GM12878 (cell line): ENCODE data around the gene ZNF423. TPM values are rescaled to one million over a fixed set of nuclear protein-coding genes. Genes with fewer than 3 reads are reported as not detected.

Experiments
- ATAC-seq: fragments of 200-7000 bp; cut with Tn5 transposase; 3 replicates; pipeline ENCODE4 v1.9.1; 2020; ENCODE audit warnings: mild to moderate bottlenecking, moderate library complexity
- BruUV-seq: library from RNA; stranded (reverse); fragments of 400-500 nt; replicated peaks from 2 replicates; lab custom pipeline; 2021; lab: Mats Ljungman, UMichigan
- CTCF ChIA-PET: fragments of 300-600 bp; sonication (Branson Sonifier 250); formaldehyde crosslinking; extraction: SDS; loops from one replicate; lab custom pipeline; 2021; ENCODE audit warnings: inconsistent platforms; lab: Yijun Ruan, JAX
- POLR2A ChIA-PET: fragments of 350-600 bp; formaldehyde crosslinking; extraction: SDS; loops from one replicate; lab custom pipeline; 2021; ENCODE audit warnings: inconsistent platforms; lab: Charles Lee
- RAD21 ChIA-PET: fragments of 300-600 bp; sonication (Branson Sonifier 250); formaldehyde crosslinking; loops from one replicate; lab custom pipeline; 2023; ENCODE audit warnings: antibody characterized with exemption; ENCODE audit not compliant: unreplicated experiment; lab: Charles Lee
- SMC1A ChIA-PET: fragments of 300-600 bp; sonication (Branson Sonifier 250); formaldehyde crosslinking; loops from one replicate; lab custom pipeline; 2023; ENCODE audit not compliant: unreplicated experiment, uncharacterized antibody; lab: Charles Lee
- DNase-seq: peaks from one replicate; pipeline ENCODE4 v3.0.0-alpha.2; 2011; ENCODE audit warnings: low read depth, low spot score
- FAIRE-seq: peaks from 3 replicates; lab custom pipeline; 2011; peaks lifted over from hg19 to GRCh38; lab: Jason Lieb, UNC
- H2AFZ ChIP-seq: 2 replicates; pipeline ENCODE4 v1.6.0; 2011; ENCODE audit warnings: low read depth, low read length, control low read depth; ENCODE audit not compliant: control insufficient read depth
- H3K27ac ChIP-seq: 2 replicates; pipeline ENCODE4 v1.5.1; 2011; ENCODE audit warnings: control low read depth; ENCODE audit not compliant: control insufficient read depth, insufficient read depth
- H3K27me3 ChIP-seq, 2 experiments: replicated peaks in 1 of 2; 2 replicates each; pipeline versions ENCODE4 v1.6.0 to v1.6.1; 2011; ENCODE audit warnings: low read length in 1 of 2; ENCODE audit not compliant: control insufficient read depth in 2 of 2, insufficient read depth in 2 of 2
- H3K36me3 ChIP-seq, 2 experiments: 2 replicates each; pipeline ENCODE4 v1.5.1; 2011; ENCODE audit warnings: low read length in 1 of 2; ENCODE audit not compliant: control insufficient read depth in 2 of 2, insufficient read depth in 2 of 2
- H3K4me1 ChIP-seq: 2 replicates; pipeline ENCODE4 v1.6.1; 2011; ENCODE audit warnings: mild to moderate bottlenecking, low read length, moderate library complexity, mixed read lengths; ENCODE audit not compliant: control insufficient read depth, insufficient read depth
- H3K4me2 ChIP-seq: 2 replicates; pipeline ENCODE4 v1.6.0; 2011; ENCODE audit warnings: control low read depth; ENCODE audit not compliant: control insufficient read depth, insufficient read depth
- H3K4me3 ChIP-seq: fragments of 200-600 bp; sonication (generic); 2 replicates; pipeline ENCODE4 v1.5.1; 2016
- H3K79me2 ChIP-seq: 2 replicates; pipeline ENCODE4 v1.6.0; 2011; ENCODE audit warnings: low read length; ENCODE audit not compliant: control insufficient read depth, insufficient read depth
- H3K9ac ChIP-seq: 2 replicates; pipeline ENCODE4 v1.8.0; 2011; ENCODE audit warnings: low read length, control low read depth, mixed read lengths; ENCODE audit not compliant: control insufficient read depth, insufficient read depth
- H3K9me3 ChIP-seq: replicated peaks from 3 replicates; pipeline ENCODE4 v1.5.1; 2011; ENCODE audit warnings: mild to moderate bottlenecking, low read length; ENCODE audit not compliant: control insufficient read depth, insufficient read depth
- H4K20me1 ChIP-seq: 2 replicates; pipeline ENCODE4 v1.6.0; 2011; ENCODE audit not compliant: control insufficient read depth, insufficient read depth
- ATF7 ChIP-seq: fragments of 450-650 bp; IDR thresholded peaks from 2 replicates; pipeline ENCODE4 v1.6.1; 2016; ENCODE audit warnings: low read depth, mild to moderate bottlenecking
- BACH1 ChIP-seq: fragments of 450-650 bp; IDR thresholded peaks from 2 replicates; pipeline ENCODE4 v1.6.1; 2017; ENCODE audit warnings: mild to moderate bottlenecking, borderline replicate concordance
- CBX5 ChIP-seq: sonication (generic); IDR thresholded peaks from 2 replicates; pipeline ENCODE4 v1.6.1; 2016; ENCODE audit warnings: low read depth, moderate library complexity, mild to moderate bottlenecking, inconsistent platforms
- DPF2 ChIP-seq: fragments of 450-650 bp; IDR thresholded peaks from 2 replicates; pipeline ENCODE4 v1.6.1; 2017; ENCODE audit warnings: mild to moderate bottlenecking
- FOS ChIP-seq: IDR thresholded peaks from 3 replicates; pipeline ENCODE4 v1.6.1; 2011; ENCODE audit warnings: borderline replicate concordance; ENCODE audit not compliant: insufficient read length; ENCODE audit errors: extremely low read depth
- HSF1 ChIP-seq: fragments of 150-350 bp; IDR thresholded peaks from 2 replicates; pipeline ENCODE4 v1.6.1; 2014; ENCODE audit warnings: mild to moderate bottlenecking, low read depth, low read length
- KDM1A ChIP-seq: fragments of 200-600 bp; sonication (generic); IDR thresholded peaks from 2 replicates; pipeline ENCODE4 v1.6.1; 2016; ENCODE audit warnings: borderline replicate concordance
- MEF2B ChIP-seq: fragments of 450-650 bp; IDR thresholded peaks from 2 replicates; pipeline ENCODE4 v1.6.1; 2018; ENCODE audit warnings: mild to moderate bottlenecking, moderate library complexity; ENCODE audit not compliant: partially characterized antibody, poor library complexity, severe bottlenecking
- NR2C2 ChIP-seq: IDR thresholded peaks from 2 replicates; pipeline ENCODE4 v1.6.1; 2011; ENCODE audit warnings: borderline replicate concordance, low read depth; ENCODE audit not compliant: control insufficient read depth, insufficient read length
- PAX8 ChIP-seq: fragments of 450-650 bp; IDR thresholded peaks from 2 replicates; pipeline ENCODE4 v1.6.1; 2017; ENCODE audit warnings: mild to moderate bottlenecking, moderate library complexity
- SMC3 ChIP-seq: IDR thresholded peaks from 2 replicates; pipeline ENCODE4 v1.6.1; 2011; ENCODE audit warnings: low read length, improper control_type of control experiment, borderline replicate concordance
- TCF12 ChIP-seq: IDR thresholded peaks from 2 replicates; pipeline ENCODE4 v1.6.1; 2011; ENCODE audit warnings: low read depth, mild to moderate bottlenecking, low read length
- TCF3 ChIP-seq: IDR thresholded peaks from 2 replicates; pipeline ENCODE4 v1.6.1; 2012; ENCODE audit warnings: low read depth, mild to moderate bottlenecking, low read length, borderline replicate concordance; ENCODE audit not compliant: insufficient read depth
- ZNF217 ChIP-seq: fragments of 450-650 bp; IDR thresholded peaks from 2 replicates; pipeline ENCODE4 v1.6.1; 2017; ENCODE audit warnings: antibody characterized with exemption, mild to moderate bottlenecking
- ZZZ3 ChIP-seq: IDR thresholded peaks from 2 replicates; pipeline ENCODE4 v1.6.1; 2011; ENCODE audit warnings: low read depth; ENCODE audit not compliant: control insufficient read depth, insufficient read length
- WGBS: methylation state at CpG from one replicate; pipeline ENCODE4 v1.1.6; 2016; ENCODE audit warnings: low lambda C conversion rate; ENCODE audit not compliant: insufficient replicate concordance, insufficient coverage; ENCODE audit errors: missing lambda C conversion rate; 5-methylcytosine and 5-hydroxymethylcytosine counted together
- in situ Hi-C: fragments of 300-500 bp; cut with MboI; formaldehyde crosslinking; loops from 9 replicates; pipeline ENCODE4 v1.14.3; 2018; ENCODE audit warnings: mixed read lengths
- intact Hi-C: fragments of 100-400 bp; cut with micrococcal nuclease; formaldehyde crosslinking; loops from one replicate; pipeline ENCODE4 v1.14.2; 2022; ENCODE audit not compliant: unreplicated experiment
- polyA plus RNA-seq, 11 experiments: library from polyadenylated mRNA; depleted of rRNA in 4 of 11; unstranded in 6 of 11; stranded (reverse) in 5 of 11; fragments of >200 nt; fragmentation: Nextera tagmentation in 4 of 11; fragmentation: Illumina TruSeq in 1 of 11; extraction: Ambion mirVana in 4 of 11; extraction: Trizol in 1 of 11; gene quantifications; 1 replicate in 1 of 11; 2 replicates in 10 of 11; pipeline versions ENCODE4 v1.2.1 to v1.2.3, GENCODE V29; 2011 to 2016; ENCODE audit warnings: inconsistent platforms in 2 of 11, missing spikeins in 2 of 11, low read depth in 1 of 11
- total RNA-seq, 4 experiments: library from RNA; depleted of rRNA in 3 of 4; stranded (reverse); fragments of >200 nt in 3 of 4; fragmentation: Illumina TruSeq in 1 of 4; extraction: Trizol in 1 of 4; gene quantifications; 2 replicates each; pipeline versions ENCODE4 v1.2.1 to v1.2.3, GENCODE V29; 2013 to 2021

ZNF423 gene
- total and polyA plus RNA-seq, 10 of the 15 experiments (the other 5 are each of a cell fraction or from before 2014, with no cell fraction given) = 0.03 to 0.64 (median 0.10) TPM

GRCh38 chr16:49789616-49790015, 66.3 kb downstream of the ZNF423 start:
- H3K4me3 ChIP-seq = no peak overlapping the region
- no peak for DNase-seq
- no peak for TF ChIP-seq MEF2B
- TF ChIP-seq ZZZ3 = no peak
- no peak for TF ChIP-seq TCF12
- TF ChIP-seq PAX8 = no peak
- TF ChIP-seq FOS = no peak
- no peak for TF ChIP-seq SMC3
- TF ChIP-seq BACH1 = no peak
- TF ChIP-seq ZNF217 = no peak
- TF ChIP-seq, all 136 proteins: peak for 0
- H3K27me3 ChIP-seq = peaks cover 0 to 6% of the 10 kb centered on the region in 2 experiments; a peak in 2 of 4 replicates
- H3K36me3 ChIP-seq = no peaks in the 10 kb centered on the region
- H3K9ac ChIP-seq = no peak overlapping the region
- in situ Hi-C loops (no loop called here), intact Hi-C loops (no loop called here)
- no peaks in the 10 kb centered on the region for H3K4me1 ChIP-seq
- no peak overlapping the region for H2AFZ ChIP-seq
- ChIA-PET CTCF (no interaction called here), RAD21 (no interaction called here), SMC1A (no interaction called here), POLR2A (no interaction called here)
- no peak overlapping the region for H3K27ac ChIP-seq
- BruUV-seq = no TSS peak
- ATAC-seq (no peak), FAIRE-seq (no peak)
- no peak overlapping the region for H3K4me2 ChIP-seq
- no peaks in the 10 kb centered on the region for H4K20me1 ChIP-seq
- no peaks in the 10 kb centered on the region for H3K79me2 ChIP-seq
- H3K9me3 ChIP-seq = no peaks in the 10 kb centered on the region
- 23% methylated on average over 4 of the region's 4 CpGs for WGBS

- TF ChIP-seq HSF1 = no peak
- TF ChIP-seq ATF7 = no peak
- TF ChIP-seq CBX5 = no peak
- TF ChIP-seq KDM1A = no peak
- no peak for TF ChIP-seq TCF3
- no peak for TF ChIP-seq PAX8
- no peak for TF ChIP-seq DPF2
- TF ChIP-seq NR2C2 = no peak
- 2% methylated on average over 7 of the region's 7 CpGs for WGBS
- SMC1A ChIA-PET = no interaction called here
- Histone ChIP-seq H3K9me3 (no peaks in the 10 kb centered on the region), H3K79me2 (no peaks in the 10 kb centered on the region), H3K4me3 (no peak overlapping the region), H4K20me1 (no peaks in the 10 kb centered on the region), H3K27ac (no peak overlapping the region), H3K4me1 (no peaks in the 10 kb centered on the region), H3K4me2 (no peak overlapping the region), H3K9ac (no peak overlapping the region), H3K36me3 (no peaks in the 10 kb centered on the region), H2AFZ (no peak overlapping the region), H3K27me3 (peaks cover 0 to 4% of the 10 kb centered on the region in 2 experiments; a peak in 2 of 4 replicates)
- CTCF ChIA-PET = no interaction called here
- intact Hi-C loops = no loop called here
- RAD21 ChIA-PET = no interaction called here
- DNase-seq (no peak), FAIRE-seq (no peak), ATAC-seq (no peak)
- no TSS peak for BruUV-seq
- in situ Hi-C loops = no loop called here
- POLR2A ChIA-PET = no interaction called here
Measured at GRCh38 chr16:49788986-49789385, 66.9 kb downstream of the ZNF423 start.
